ENCODE results near the gene LRRC3.

The LRRC3 gene

DNA sequence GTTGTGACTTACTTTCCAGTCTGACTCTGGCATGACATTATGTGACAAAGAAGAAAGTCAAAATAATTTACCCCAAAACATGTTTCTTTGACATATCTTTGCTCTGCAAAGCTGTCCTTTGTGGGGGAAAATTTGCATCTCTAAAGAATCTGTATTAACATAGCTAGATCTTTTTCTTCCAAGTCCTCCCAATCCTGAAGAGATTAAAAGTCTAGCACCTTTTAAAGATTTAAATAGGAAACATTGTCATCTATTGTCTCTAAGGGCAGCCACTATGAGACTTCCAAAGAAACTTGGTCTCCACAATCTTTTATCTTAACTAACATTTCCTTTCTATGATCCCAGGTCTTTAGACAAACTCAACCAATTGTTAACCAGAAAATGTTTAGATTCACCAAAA, 16.0 kb downstream of the LRRC3 start:
- in situ Hi-C loops (cut with MboI; ENCODE audit: low pct_unique_long_range_greater_than_20kb, low sequenced_read_pairs, unreplicated experiment) = loop anchor here (25.0 kb wide), 1 partner anchor 384 kb away; no protein-coding TSS in a partner anchor
- no peak for DNase-seq (ENCODE audit: low spot score)
- TF ChIP-seq, protein P1, sequence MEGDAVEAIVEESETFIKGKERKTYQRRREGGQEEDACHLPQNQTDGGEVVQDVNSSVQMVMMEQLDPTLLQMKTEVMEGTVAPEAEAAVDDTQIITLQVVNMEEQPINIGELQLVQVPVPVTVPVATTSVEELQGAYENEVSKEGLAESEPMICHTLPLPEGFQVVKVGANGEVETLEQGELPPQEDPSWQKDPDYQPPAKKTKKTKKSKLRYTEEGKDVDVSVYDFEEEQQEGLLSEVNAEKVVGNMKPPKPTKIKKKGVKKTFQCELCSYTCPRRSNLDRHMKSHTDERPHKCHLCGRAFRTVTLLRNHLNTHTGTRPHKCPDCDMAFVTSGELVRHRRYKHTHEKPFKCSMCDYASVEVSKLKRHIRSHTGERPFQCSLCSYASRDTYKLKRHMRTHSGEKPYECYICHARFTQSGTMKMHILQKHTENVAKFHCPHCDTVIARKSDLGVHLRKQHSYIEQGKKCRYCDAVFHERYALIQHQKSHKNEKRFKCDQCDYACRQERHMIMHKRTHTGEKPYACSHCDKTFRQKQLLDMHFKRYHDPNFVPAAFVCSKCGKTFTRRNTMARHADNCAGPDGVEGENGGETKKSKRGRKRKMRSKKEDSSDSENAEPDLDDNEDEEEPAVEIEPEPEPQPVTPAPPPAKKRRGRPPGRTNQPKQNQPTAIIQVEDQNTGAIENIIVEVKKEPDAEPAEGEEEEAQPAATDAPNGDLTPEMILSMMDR (IDR thresholded peaks at IDR 0.05; ENCODE audit: extremely low read depth, insufficient read depth, missing control alignments) = no peak

- in situ Hi-C loops (cut with MboI; ENCODE audit: low pct_unique_long_range_greater_than_20kb, low sequenced_read_pairs, unreplicated experiment) = loop anchor here (25.0 kb wide), 1 partner anchor 385 kb away; no protein-coding TSS in a partner anchor
- no peak for DNase-seq (ENCODE audit: low spot score)
- TF ChIP-seq, protein P1 (IDR thresholded peaks at IDR 0.05; ENCODE audit: extremely low read depth, insufficient read depth, missing control alignments) = no peak
These were observed 16.7 kb downstream of the LRRC3 start for GRCh38 chr21:44471996-44472395.

DNA sequence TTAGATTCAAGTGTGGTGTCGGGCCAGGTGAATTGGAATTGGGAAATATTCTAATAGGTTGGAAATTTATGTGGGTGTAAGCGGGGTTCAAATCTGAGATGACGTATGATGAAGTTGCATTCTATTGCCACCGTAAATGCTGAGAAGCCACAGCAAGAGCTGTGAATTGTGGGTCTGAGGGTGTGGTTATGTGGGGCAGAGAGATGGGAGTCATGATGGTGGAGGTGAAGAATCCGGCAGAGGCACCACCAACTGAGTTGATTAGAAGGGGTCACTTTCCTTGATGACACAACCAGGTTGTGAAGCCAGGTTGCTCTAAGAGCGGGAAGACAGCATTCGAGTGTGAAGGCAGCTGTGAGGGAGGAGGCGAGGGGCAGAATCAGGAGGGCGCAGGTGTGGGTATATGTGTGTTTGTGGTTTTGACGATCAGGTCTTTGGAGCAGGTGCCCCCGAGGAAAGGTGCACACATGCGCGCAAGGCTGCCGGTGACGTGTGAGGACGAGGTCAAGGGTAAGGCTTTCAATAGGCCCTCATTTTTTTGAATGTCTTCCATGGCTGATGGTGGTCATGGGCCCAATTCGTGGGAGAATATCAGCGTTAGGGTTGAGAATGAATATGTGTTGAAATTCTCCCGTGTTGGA, 18.7 kb downstream of the LRRC3 start:
- TF ChIP-seq, protein P1 (IDR thresholded peaks at IDR 0.05; ENCODE audit: extremely low read depth, insufficient read depth, missing control alignments) = no peak
- in situ Hi-C loops (cut with MboI; ENCODE audit: low pct_unique_long_range_greater_than_20kb, low sequenced_read_pairs, unreplicated experiment) = loop anchor here (25.0 kb wide), 1 partner anchor 387 kb away; no protein-coding TSS in a partner anchor
- DNase-seq (ENCODE audit: low spot score) = no peak

DNA sequence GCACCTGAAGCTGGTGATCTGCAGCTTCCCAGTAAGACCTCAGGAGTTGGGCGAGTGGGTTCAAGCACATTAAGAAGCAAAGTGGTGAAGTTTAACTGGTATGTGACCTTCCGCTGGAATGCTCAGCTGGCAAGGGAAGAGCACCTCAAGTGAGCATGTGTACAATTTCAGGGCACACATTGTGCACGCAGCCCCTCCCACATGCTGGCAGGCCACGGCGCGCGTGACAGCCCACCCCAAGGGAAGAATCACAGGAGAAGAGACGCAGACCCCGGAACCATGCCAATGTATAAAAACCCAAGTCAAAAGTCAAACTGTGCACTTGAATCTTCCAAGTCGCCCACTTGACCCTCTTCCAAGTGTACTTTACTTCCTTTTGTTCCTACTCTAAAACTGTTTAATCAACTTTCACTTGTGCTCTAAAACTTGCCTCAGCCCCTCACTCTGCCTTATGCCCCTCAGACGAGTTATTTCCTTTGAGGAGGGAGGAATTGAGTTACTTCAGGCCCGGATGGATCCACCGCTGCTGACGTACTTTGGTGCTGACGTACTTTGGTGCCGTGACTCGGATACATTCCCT, 20.0 kb downstream of the LRRC3 start:
- in situ Hi-C loops (cut with MboI; ENCODE audit: low pct_unique_long_range_greater_than_20kb, low sequenced_read_pairs, unreplicated experiment) = no loop called here
- no peak for DNase-seq (ENCODE audit: low spot score)
- TF ChIP-seq, protein P1 (IDR thresholded peaks at IDR 0.05; ENCODE audit: extremely low read depth, insufficient read depth, missing control alignments) = no peak

DNA sequence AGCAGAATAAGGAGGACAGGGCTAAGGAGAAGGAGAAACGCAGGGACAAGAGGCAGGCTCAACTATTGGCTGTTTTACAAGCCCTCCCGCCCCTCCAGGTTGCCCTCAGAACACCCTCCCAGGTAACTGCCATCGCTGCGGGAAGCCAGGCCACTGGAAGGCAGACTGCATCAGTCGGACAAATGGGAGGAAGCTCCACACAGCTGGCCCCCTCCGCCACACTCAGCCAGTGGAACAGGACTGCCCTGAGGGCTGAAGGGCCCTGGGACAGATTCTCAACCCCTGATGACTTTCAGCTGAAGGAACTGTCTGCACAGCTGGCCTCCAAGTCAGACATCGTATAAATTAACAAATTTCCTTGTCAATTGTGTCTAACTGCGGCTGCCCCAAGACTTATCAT, 21.8 kb downstream of the LRRC3 start:
- in situ Hi-C loops (cut with MboI; ENCODE audit: low pct_unique_long_range_greater_than_20kb, low sequenced_read_pairs, unreplicated experiment) = no loop called here
- TF ChIP-seq, protein P1 (IDR thresholded peaks at IDR 0.05; ENCODE audit: extremely low read depth, insufficient read depth, missing control alignments) = no peak
- no peak for DNase-seq (ENCODE audit: low spot score)

DNA sequence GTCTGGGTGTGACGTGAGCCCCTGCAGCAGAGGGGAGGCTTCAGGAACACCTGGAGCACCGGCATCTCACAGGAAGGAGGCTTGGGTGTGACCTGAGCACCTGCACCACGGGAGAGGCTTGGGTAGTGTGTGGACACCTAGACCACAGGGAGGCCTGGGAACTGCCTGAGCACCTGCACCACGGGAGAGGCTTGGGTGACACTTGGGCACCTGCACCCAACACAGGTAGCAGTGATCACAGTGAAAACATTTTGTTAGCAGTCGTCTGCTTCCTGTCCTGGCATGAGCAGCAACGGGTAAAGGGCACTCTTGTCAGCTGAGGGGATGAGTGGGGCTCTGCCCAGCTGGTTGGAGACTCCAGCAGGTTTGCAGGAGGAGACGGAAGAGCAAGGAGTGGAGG, 22.4 kb downstream of the LRRC3 start:
- no peak for DNase-seq (ENCODE audit: low spot score)
- in situ Hi-C loops (cut with MboI; ENCODE audit: low pct_unique_long_range_greater_than_20kb, low sequenced_read_pairs, unreplicated experiment) = no loop called here
- TF ChIP-seq, protein P1 (IDR thresholded peaks at IDR 0.05; ENCODE audit: extremely low read depth, insufficient read depth, missing control alignments) = no peak
